Body of pancreas (tissue), 4 donors: ENCODE data around the gene MYH11. TPM values are rescaled to one million over a fixed set of nuclear protein-coding genes. Genes with fewer than 3 reads are reported as not detected.
"Not testable (repeated sequence)": the region's sequence is repeated elsewhere in the genome, so short reads cannot be mapped to it uniquely, and the experiment has no call there.

ENCODE experiments used
- ATAC-seq: fragments of 150-250 bp; one replicate; pipeline ENCODE4 v1.9.1; 2016
- DNase-seq, 4 donors: peaks; one replicate each; pipeline ENCODE4 v3.0.0-alpha.2; 2019
- H3K27ac ChIP-seq, 4 donors: fragments of 200-600 bp; sonication (generic); 1 replicate in 3 of 4; 2 replicates in 1 of 4; pipeline versions ENCODE4 v1.5.1 to v1.6.1; 2016 to 2019; ENCODE audit warnings: mild to moderate bottlenecking in 1 of 4, mixed read lengths in 1 of 4, moderate library complexity in 1 of 4
- H3K27me3 ChIP-seq, 2 donors: fragments of 200-600 bp; sonication (generic); one replicate each; pipeline ENCODE4 v1.6.0; 2016; ENCODE audit warnings: mild to moderate bottlenecking in 1 of 2
- H3K36me3 ChIP-seq, 2 donors: fragments of 200-600 bp; sonication (generic); replicated peaks in 1 of 2; 2 replicates each; pipeline ENCODE4 v1.5.1; 2016; ENCODE audit warnings: low read depth in 2 of 2; ENCODE audit not compliant: insufficient read depth in 1 of 2
- H3K4me1 ChIP-seq: fragments of 200-600 bp; sonication (generic); one replicate; pipeline ENCODE4 v1.6.0; 2016
- H3K4me3 ChIP-seq, 2 donors: fragments of 200-600 bp; sonication (generic); 1 replicate in 1 of 2; 2 replicates in 1 of 2; pipeline ENCODE4 v1.5.1; 2016 to 2019
- H3K9me3 ChIP-seq, 3 donors: fragments of 200-600 bp; sonication (generic); 1 replicate in 2 of 3; 2 replicates in 1 of 3; pipeline ENCODE4 v1.5.1; 2016
- CTCF ChIP-seq, 7 experiments: fragments of 450-650 bp in 4 of 7; fragments of 200-600 bp in 3 of 7; sonication (generic) in 3 of 7; IDR thresholded peaks; one replicate each; pipeline ENCODE4 v1.5.1; 2016 to 2019; ENCODE audit warnings: antibody characterized with exemption in 7 of 7
- POLR2A ChIP-seq, 3 donors: fragments of 450-650 bp; IDR thresholded peaks; one replicate each; pipeline ENCODE4 v1.6.1; 2016; ENCODE audit warnings: antibody characterized with exemption in 3 of 3, mild to moderate bottlenecking in 2 of 3
- WGBS, 2 donors: methylation state at CpG; one replicate each; pipeline ENCODE4 v1.1.5; 2017; 5-methylcytosine and 5-hydroxymethylcytosine counted together
- intact Hi-C: fragments of 100-400 bp; cut with DNase I; formaldehyde crosslinking; loops from one replicate; pipeline ENCODE4 v1.15.1; 2023
- total RNA-seq, 2 donors: library from RNA; depleted of rRNA; stranded (reverse); fragments of >200 nt; gene quantifications; one replicate each; pipeline ENCODE4 v1.1.0, GENCODE V29; 2016

The MYH11 gene
- total RNA-seq, 2 donors from 2014 or later, result 14.2 to 19.7 TPM

GRCh38 chr16:15790458-15790857, 66.4 kb downstream of the MYH11 start:
- WGBS, 2 donors, result 37 to 46% methylated on average over 3 to 4 of the region's 4 CpGs

GRCh38 chr16:15789816-15790215, 67.0 kb downstream of the MYH11 start:
- intact Hi-C loops, H3K9me3 ChIP-seq, H3K4me1 ChIP-seq, ATAC-seq, DNase-seq, H3K4me3 ChIP-seq, H3K27ac ChIP-seq, H3K36me3 ChIP-seq, H3K27me3 ChIP-seq: not testable (repeated sequence)
- 82 to 83% methylated on average over 5 of the region's 5 CpGs for WGBS, 2 donors

More at GRCh38 chr16:15790458-15790857, 66.4 kb downstream of the MYH11 start:
- Histone ChIP-seq H3K4me1 (no peaks in the 10 kb centered on the region), H3K9me3 (no peaks in the 10 kb centered on the region), H3K27ac (no peak overlapping the region), H3K4me3 (no peak overlapping the region), H3K36me3 (no peaks in the 10 kb centered on the region), H3K27me3 (no peaks in the 10 kb centered on the region)
- DNase-seq, result no peak
- intact Hi-C loops, result no loop called here
- no peak for ATAC-seq
- no peak for TF ChIP-seq POLR2A (IDR thresholded peaks at IDR 0.05)

- TF ChIP-seq POLR2A (IDR thresholded peaks at IDR 0.05) (no peak), CTCF (IDR thresholded peaks at IDR 0.05) (no peak)
- H3K27ac ChIP-seq, result no peak overlapping the region
- H3K4me1 ChIP-seq, result no peaks in the 10 kb centered on the region
- H3K27me3 ChIP-seq, result no peaks in the 10 kb centered on the region
- intact Hi-C loops, result no loop called here
- H3K9me3 ChIP-seq, result no peaks in the 10 kb centered on the region
- DNase-seq (no peak), ATAC-seq (no peak)
- no peaks in the 10 kb centered on the region for H3K36me3 ChIP-seq
- H3K4me3 ChIP-seq, result no peak overlapping the region
- WGBS, 2 donors, result 63% methylated on average over 2 of the region's 2 CpGs
These were observed 68.0 kb downstream of the MYH11 start for GRCh38 chr16:15788846-15789239.

DNA sequence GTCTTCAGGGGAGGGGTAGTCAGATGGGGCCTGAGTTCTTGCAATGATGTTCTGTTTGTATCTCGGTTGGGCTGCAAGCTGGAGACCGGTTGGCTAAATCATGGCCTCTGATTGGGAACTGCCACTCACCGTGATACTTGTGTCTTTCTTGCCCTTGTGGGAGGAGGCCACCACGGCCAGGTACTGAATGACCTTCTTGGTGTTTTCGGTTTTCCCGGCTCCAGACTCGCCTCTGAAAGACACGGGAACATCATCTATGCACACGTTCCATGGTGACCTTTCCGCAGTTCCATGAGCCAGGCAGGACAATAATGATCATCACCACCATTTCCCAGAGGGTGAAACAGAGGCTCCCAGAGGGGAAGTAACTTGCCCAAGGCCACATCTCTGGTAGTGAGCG, 70.3 kb downstream of the MYH11 start:
- 85 to 89% methylated on average over 10 to 11 of the region's 11 CpGs for WGBS, 2 donors
- ATAC-seq (no peak), DNase-seq (no peak)
- Histone ChIP-seq H3K36me3 (no peaks in the 10 kb centered on the region), H3K27me3 (no peaks in the 10 kb centered on the region), H3K4me1 (no peaks in the 10 kb centered on the region), H3K4me3 (no peak overlapping the region), H3K9me3 (no peaks in the 10 kb centered on the region), H3K27ac (no peak overlapping the region)
- TF ChIP-seq POLR2A (IDR thresholded peaks at IDR 0.05), result no peak
- no peak for TF ChIP-seq CTCF (IDR thresholded peaks at IDR 0.05)
- intact Hi-C loops, result no loop called here

GRCh38 chr16:15785386-15786059, 71.3 kb downstream of the MYH11 start:
- DNase-seq, result no peak
- H3K27ac ChIP-seq, result no peak overlapping the region
- no peak overlapping the region for H3K4me3 ChIP-seq
- no peaks in the 10 kb centered on the region for H3K36me3 ChIP-seq
- ATAC-seq, result no peak
- WGBS, 2 donors, result 71 to 72% methylated on average over 8 to 14 of the region's 14 CpGs
- TF ChIP-seq POLR2A (IDR thresholded peaks at IDR 0.05) (no peak), CTCF (IDR thresholded peaks at IDR 0.05) (no peak)
- intact Hi-C loops, result no loop called here
- H3K27me3 ChIP-seq, result no peaks in the 10 kb centered on the region
- H3K9me3 ChIP-seq, result no peaks in the 10 kb centered on the region
- H3K4me1 ChIP-seq, result no peaks in the 10 kb centered on the region

DNA sequence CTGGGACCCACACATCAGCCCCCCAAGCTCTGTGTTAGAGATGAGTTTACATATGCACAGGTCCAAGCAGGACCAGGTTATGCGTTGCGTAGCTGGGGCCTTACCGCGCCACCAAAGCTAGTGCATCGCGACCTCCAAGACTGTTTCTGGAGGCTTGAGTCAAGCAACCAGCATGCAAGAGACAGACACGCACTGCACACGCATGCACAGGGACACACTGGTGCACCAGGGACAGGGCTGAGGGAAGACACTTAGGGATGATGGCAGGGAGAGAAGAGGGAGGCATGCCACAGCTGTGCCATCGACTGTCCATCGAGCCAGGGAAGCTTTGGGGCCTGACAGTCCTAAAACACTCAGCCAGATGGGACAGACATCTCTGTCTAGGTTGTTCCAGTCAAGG, 72.8 kb downstream of the MYH11 start:
- intact Hi-C loops, result no loop called here
- H3K27me3 ChIP-seq, result no peaks in the 10 kb centered on the region
- no peak for DNase-seq
- H3K4me3 ChIP-seq, result no peak overlapping the region
- no peaks in the 10 kb centered on the region for H3K9me3 ChIP-seq
- H3K27ac ChIP-seq, result no peak overlapping the region
- 93 to 94% methylated on average over 10 of the region's 10 CpGs for WGBS, 2 donors
- no peaks in the 10 kb centered on the region for H3K4me1 ChIP-seq
- no peaks in the 10 kb centered on the region for H3K36me3 ChIP-seq
- TF ChIP-seq CTCF (IDR thresholded peaks at IDR 0.05) (no peak), POLR2A (IDR thresholded peaks at IDR 0.05) (no peak)
- no peak for ATAC-seq
